ENCODE measurements around the gene DSE.

Gene DSE

GRCh38 chr6:116363759-116364158 lies 7.0 kb upstream of the DSE start:
- DNase-seq: no peak

DNA sequence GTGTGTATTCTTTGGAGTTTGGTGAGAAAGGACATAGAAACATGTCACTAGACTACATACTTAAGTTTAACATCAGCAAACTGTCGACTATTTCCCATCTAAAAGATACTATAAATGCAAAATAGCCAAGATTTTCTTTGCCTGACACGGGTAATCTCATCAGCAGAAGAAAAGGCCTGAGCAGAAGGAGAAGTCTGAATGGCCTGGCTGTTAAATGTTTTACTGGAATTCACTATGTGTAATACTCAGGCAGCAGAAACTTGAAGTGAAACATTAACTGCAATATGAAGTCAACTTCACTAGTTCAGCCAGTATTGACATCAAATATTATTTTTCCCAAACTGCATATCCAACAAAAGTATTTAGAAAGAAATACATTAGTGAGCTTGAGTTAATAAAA lies 6.4 kb upstream of the DSE start:
- no peak for DNase-seq

- DNase-seq: no peak
Measured at GRCh38 chr6:116365743-116366142, 5.0 kb upstream of the DSE start.

DNA sequence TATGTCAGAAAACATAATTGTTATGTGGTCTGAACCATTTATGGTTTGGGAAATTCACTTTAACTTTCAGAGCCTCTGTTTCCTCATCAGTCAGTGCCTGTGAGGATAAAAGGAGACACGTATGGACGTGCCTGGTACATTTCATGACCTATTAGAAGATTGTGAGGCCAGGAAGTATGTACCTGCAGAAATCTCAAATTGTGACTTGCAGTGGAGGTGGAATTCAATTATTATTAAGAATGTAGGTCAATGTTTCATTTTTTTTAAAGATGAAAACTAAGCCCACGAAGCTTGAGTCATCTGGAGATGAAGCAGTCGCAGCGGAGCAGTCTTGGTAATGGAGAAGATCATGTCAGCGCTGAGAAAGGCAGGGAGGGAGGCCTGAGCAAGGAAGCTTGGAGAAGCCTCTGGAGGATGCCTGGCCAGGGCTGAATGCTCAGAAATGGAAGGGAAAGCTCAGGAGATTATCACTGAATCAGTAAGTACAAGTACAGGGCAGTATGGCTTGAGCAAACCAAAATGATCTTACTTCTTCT lies 3.9 kb upstream of the DSE start:
- peak; percentile 15 for DNase-seq

DNA sequence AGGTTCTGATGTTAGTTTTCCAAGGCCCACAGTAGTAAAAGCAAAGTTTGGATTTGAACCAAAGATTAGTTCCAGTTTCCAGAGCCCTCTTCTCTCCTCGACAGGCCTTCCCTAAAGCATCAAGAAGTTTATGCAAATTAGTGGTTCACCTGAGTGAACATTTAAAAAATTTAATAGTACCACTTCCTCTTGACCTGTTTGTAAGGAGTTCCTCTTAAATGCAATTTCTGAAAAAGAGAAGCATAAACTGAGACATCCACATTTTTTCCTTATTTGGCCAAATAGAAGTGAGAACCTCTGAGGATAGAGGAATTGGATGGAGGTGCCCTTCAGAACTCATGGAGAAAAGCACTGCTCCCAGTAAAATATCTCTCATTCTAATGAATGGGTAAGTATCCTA lies 1.2 kb upstream of the DSE start:
- no peak for DNase-seq

DNA sequence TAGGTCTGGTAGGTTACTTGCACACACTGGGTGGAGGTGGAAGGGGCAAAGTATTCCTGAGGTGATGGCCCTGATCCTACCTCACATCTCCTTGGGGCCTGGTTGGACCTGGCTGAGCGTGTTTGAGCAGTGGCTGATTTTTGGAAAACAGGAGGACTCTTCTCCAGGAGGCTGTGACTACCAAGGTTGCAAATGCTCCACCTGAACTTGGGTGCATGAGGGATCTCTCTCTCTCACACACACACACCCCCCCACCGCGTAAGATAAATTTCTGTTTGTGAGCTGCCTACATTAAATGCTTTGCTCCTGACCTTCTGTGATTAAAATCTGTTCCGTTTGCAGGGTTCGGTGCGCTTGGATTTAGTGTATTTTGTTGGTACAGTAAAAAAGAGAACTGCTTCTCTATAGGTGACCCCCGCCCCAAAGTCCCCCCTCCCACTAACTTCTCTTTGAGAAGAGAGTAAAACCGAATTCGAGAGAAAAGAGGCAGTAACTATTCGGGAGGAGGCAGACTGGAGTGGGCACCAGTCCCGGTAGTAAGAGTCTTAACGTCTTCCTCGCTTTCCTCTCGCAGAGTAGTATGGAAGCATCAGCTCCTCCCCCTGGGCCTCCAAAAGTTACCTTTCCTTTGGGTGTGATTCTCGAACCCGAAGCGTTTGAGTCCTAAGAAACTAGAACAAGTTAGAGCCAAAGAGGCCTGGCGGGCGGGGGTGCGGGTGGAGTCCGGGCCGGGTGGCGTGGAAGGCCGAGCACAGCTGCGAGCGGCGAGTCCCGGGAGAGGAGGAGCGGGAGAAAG lies 585 bp upstream of the DSE start:
- DNase-seq: peak; percentile 91

GRCh38 chr6:116371120-116371917 lies 572 bp downstream of the DSE start:
- DNase-seq: peak; percentile 92

DNA sequence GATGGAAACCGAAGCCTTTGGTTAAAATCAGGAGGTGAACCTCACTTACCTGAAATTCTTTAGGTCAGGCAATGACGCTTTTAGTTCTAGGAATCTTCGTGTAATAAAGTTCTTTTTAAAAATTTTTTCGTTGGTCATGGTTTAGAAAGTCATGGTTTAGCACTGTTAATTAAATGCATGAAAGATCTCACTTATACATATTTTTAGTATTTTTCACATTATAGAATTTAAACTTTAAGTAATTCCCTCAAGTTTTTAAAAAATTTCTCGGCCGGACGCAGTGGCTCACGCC lies 1.1 kb downstream of the DSE start:
- DNase-seq: no peak

DNA sequence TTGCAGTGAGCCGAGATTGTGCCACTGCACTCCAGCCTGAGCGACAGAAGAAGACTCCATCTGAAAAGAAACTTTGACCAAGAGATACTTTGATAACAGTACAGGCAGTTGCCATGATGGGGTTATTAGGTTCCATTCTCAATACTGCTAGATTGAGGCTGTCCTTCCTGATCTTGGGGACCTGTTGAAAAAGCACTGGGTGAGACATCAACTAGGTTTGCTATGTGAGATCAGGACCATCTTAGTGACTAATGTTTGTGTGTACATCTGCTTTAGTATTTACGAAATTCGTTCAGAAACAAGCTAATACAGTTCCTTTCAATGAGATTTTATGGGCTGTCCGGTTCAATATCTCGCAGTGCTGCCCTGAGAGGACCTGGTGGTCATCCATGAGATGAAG lies 2.6 kb downstream of the DSE start:
- DNase-seq: no peak

- no peak for DNase-seq
Measured at GRCh38 chr6:116373940-116374339, 3.2 kb downstream of the DSE start.

DNA sequence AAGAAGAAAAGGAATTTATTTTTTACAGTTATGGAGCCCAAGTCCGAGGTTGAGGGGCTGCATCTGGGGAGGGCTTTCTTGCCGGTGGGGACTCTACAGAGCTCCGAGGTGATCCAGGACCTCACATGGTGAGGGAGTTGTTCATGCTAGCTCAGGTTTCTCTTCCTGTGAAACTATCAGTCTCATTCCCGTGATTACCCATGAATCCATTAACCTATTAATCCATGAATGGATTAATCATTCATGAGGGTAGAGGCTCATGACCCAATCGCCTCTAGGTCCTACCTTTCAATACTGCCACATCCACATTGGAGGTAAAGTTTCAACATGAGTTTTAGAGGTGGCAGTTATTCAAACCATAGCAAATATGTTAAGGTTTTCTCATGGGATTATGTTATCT lies 3.8 kb downstream of the DSE start:
- DNase-seq: no peak

DNA sequence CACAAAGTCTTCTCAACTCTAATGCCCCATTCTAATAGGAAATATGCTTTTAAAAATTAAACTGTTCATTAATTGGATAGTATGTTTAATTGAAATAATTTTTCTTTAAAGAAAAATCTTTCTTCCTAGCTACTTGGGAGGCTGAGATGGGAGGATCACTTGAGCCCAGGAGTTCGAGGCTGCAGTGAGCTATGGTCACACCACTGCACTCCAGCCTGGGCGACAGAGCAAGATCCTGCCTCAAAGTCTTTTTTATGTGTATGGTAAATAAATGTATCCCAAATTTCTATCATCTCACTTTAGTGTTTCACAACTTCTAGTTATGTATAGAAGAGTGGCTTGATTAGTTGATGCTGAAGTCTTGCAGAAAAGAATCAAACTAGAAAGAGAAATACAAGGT lies 4.5 kb downstream of the DSE start:
- no peak for DNase-seq

GRCh38 chr6:116376149-116376548 lies 5.4 kb downstream of the DSE start:
- DNase-seq: no peak

DNA sequence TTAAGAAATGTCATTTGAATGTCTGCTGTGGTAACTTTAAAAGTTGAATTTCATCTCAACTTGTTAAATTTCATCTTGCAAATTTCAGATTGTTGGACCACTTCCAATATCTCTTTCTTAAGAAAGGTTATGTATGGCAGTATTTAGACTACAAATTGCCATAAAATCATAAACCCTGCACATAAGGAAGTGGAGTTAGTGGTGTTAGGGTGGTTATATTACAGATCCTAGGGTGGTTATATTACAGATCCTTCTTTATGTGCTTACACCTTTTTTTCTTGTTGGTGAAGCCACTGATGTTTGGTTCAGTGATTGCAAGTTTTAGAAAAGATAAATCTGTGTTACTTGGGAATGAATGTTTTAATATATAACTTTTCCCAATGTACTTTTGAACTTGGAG lies 9.0 kb downstream of the DSE start:
- no peak for DNase-seq

DNA sequence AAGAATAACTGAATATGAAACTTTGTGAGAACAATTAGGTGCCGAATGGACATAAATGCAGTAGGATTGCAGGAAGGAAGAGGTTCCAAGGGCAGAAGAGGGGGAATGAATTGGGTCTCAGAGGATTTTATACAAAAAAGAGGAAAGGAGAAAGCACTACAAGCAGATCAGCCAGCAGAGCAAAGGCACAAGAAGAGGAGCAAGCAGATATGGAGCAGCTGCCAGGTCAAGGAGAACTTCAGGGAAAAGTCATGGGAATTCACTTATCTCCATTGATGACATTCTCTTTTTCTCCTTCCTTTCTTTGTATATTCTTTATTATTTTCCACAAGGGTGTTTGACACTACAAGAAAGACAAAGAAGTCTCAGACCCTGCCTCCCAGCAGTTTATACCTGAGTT lies 9.6 kb downstream of the DSE start:
- no peak for DNase-seq

DNA sequence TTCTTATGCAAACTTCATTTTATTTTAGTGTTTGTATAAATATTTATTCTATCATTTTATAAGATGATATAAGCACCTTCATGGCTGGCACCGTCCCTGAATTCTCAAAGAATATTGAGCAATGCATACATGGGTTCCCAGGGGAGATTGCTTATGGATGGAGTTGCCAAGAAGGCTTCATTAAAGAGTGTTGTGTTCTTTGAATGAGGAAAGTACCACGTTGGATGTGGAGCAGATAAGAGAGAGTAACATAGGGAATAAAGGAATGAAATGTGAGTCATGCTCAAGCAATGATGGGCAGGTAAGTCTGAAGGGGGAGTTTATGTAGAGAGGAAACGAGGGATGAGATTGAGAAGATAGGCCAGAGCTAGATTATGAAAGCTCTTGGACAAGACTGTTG lies 10.3 kb downstream of the DSE start:
- no peak for DNase-seq

GRCh38 chr6:116382587-116382986 lies 11.8 kb downstream of the DSE start:
- DNase-seq: no peak

DNA sequence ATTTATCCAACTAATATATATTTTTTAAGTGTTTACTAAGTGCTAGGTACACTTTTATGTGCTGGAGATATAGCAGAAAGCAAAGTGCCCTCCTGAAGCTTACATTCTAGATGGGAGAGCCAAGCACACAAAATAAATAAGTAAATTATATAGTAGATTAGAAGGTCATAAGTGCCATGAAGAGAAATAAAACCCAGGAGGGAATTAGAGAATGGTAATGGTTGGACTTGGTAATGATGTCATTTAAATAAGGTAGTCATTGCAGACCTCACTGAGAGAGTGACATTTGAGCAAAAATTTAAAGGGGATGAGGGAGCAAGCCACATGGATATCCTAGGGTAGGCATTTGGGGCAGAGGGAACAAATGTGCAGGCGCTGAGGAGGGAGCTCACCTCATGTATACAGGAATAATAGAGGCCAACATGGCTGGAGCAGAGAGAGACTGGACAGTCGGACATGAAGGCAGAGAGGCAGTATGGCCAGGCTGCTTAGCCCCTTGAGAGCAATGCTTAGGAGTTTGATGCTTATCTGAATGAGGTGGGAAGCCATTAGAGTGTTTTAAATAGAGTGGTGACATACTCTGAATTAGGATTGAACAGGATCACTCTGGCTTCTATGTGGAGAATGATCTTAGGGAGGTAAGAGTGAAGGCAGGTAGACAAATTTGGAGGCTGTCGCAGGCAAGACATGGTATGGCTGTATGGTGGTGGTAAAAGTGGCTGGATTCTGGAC lies 14.1 kb downstream of the DSE start:
- no peak for DNase-seq

DNA sequence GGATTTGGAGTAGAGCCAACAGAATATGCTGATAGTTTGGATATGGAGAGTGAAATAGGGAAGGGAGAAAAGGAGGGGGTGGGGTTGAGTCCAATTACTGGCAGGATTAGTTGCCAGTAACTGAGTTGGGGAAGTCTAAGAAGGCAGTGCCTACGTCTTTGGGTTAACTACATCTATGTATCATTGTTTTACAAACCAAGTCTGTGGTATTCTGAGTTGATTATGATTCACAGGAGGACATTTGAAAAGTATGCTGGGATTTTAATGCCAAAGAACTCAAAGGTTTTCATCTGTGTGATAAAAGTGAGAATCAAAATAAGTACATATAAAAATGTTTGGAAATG lies 14.7 kb downstream of the DSE start:
- DNase-seq: no peak

DNA sequence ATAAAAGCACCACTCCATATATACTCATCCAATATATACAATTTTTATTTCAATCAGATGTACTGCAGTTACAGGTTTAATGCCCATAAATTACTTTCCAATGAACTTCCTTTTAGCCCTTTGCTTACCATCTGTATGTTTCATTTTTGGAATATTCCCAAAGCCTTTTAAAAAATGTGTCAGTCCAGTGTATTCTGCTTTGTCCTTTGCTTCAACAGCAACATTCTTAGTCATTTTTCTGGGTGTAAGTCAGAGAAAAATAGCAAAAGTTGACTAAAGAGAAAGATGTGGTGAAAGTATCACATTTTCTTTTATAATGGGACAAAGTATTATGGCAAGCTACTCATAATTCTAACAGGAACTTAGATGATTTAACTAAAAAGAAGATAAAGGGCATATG lies 15.2 kb downstream of the DSE start:
- DNase-seq: no peak

- DNase-seq: no peak
Measured at GRCh38 chr6:116386581-116387299, 16.0 kb downstream of the DSE start.

DNA sequence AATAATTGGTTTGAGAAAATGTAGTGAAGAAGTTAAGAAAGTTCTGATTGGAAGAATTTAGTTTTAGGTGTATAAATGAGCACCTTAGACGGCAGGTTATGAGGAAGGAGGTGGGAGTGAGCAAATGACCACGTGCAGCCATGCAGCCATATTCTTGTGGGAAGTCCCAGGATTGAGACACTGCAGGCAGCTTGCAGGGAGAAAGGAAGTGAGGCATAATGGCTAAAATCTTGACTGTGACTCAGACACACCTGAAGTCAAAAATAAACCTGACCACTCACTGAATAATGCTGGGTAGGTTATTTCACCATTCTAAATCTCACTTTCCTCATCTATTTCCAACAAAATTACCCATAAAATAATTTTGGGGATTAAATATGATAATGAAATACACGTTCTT lies 16.6 kb downstream of the DSE start:
- DNase-seq: no peak

- no peak for DNase-seq
Measured at GRCh38 chr6:116388924-116389323, 18.2 kb downstream of the DSE start.
